AG09319 (cell line): Measurements from ENCODE around the gene TRAF2.

Experiments used
- DNase-seq: peaks from one replicate; pipeline ENCODE4 v3.0.0-alpha.2; 2010; ENCODE audit warnings: low read depth; ENCODE audit errors: extremely low read depth
- TF ChIP-seq, protein P1 (sequence below): IDR thresholded peaks from 2 replicates; pipeline ENCODE4 v1.5.1; 2011; ENCODE audit warnings: low read depth, mild to moderate bottlenecking, inconsistent platforms, low read length, moderate library complexity

Gene TRAF2

DNA sequence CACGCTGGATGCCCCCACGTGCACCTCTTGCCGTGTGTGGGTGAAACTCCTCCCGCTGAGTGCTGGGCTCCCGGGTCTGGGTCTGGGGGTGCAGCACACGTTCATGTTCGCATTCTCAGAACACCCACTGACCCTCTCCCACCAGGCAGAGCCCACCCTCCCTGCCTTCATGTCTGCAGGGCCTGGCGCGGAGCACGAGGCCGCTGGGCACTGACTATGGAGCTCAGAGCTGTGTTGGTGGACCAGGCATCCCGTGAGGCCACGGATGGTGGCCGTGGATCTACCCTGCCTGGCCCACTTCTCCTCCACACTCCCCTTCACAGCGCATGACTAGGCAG lies 74.6 kb downstream of the TRAF2 start:
- DNase-seq: no peak

DNA sequence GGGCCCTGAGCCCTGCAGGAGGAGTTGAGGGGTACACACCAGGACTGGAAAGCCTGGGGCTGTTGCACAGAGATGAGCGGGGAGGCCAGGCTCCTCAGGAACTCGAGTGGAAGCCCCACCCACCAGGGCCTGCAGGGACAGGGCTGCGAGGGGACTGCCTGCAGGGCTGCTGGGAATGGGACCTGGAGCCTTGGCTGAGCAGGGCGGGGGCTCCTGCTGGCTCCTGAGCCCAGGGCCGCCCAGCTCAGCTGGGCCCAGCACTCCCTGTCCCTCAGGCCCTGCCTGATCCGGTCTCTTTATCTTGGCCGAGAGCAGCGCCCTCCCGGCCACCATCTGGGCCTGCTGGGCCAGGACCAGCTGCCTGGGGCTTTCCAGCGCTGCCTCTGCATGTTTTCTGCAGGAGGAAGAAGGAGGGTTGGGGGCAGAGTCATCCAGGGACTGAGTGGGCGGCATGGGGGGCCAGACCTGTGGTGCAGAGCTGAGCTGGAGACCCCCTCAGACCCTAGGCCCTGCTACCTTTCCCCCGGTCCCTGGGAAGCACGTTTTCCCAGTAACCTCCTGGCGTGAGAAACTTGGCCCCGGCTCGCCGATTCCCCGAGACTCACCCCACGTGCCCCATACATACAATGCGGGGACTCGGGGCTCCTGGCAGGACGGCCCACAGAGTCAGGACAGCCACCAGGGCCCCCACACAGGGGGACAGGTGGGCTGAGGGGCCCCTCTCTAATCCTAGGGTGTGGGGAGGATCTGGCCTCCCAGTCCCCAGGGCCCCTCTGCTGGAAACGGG lies 75.2 kb downstream of the TRAF2 start:
- DNase-seq: no peak

More for the DNA sequence above, 74.6 kb downstream of the TRAF2 start:
- TF ChIP-seq, protein P1, sequence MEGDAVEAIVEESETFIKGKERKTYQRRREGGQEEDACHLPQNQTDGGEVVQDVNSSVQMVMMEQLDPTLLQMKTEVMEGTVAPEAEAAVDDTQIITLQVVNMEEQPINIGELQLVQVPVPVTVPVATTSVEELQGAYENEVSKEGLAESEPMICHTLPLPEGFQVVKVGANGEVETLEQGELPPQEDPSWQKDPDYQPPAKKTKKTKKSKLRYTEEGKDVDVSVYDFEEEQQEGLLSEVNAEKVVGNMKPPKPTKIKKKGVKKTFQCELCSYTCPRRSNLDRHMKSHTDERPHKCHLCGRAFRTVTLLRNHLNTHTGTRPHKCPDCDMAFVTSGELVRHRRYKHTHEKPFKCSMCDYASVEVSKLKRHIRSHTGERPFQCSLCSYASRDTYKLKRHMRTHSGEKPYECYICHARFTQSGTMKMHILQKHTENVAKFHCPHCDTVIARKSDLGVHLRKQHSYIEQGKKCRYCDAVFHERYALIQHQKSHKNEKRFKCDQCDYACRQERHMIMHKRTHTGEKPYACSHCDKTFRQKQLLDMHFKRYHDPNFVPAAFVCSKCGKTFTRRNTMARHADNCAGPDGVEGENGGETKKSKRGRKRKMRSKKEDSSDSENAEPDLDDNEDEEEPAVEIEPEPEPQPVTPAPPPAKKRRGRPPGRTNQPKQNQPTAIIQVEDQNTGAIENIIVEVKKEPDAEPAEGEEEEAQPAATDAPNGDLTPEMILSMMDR: no peak

DNA sequence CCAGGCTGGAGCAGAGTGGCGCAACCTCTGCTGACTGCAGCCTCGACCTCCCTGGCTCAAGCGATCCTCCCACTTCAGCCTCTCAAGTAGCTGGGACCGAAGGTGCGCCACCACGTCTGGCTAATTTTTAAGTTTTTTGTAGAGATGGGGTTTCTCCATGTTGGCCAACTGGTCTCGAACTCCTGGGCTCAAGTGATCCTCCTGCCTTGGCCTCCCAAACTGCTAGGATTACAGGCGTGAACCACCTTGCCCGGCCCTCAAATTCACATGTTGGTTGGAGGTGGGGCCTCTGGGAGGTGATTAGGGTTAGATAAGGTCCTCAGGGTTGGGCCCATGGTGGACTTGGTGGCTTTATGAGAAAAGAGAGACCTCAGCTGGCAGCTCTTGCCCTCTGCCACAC lies 75.8 kb downstream of the TRAF2 start:
- TF ChIP-seq, protein P1: no peak
- no peak for DNase-seq

More for the DNA sequence above, 75.2 kb downstream of the TRAF2 start:
- TF ChIP-seq, protein P1: no peak

DNA sequence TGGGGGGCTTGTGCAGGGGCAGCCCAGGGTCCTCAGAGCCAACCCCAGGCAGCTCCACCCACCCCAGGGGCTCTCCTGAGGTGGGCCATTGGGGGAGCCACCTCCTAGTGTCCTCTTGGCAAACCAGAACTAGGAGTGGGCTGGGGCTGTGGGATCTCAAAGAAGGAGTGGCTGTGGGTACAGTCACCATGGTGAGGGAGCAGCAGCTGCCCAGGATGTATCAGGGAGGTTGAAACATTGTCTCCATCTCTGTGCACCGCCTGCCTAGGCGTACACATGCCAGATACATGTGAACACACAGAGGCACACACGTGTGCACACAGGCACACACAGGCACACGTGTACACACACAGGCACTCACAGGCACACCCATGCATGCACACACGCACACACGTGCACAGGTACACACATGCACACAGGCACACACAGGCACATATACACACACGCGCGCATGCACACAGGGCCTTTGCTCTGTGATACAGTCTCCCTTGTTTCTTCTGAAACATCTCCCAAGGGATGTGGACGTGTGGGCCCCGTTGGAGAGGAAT lies 76.5 kb downstream of the TRAF2 start:
- TF ChIP-seq, protein P1: no peak
- DNase-seq: no peak

DNA sequence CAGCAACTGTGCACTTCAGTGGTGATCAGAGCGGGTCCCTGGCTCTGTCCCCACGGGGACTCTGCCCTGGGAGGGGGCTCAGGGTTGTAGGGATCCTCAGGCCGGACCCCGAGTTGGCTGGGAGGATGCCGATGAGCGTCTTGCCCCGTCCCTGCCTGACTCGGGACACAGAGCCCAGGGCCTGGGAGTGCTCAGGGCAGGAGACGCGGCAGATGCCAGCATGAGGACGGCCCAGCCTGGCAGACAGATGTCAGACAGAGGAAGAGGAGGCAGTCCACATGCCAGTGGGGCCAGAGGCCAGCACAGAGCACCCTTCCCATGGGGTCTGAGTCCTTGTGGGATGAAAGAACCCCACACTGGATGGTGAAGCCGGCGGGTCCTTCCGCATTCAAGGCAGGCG lies 77.0 kb downstream of the TRAF2 start:
- TF ChIP-seq, protein P1: no peak
- DNase-seq: no peak

DNA sequence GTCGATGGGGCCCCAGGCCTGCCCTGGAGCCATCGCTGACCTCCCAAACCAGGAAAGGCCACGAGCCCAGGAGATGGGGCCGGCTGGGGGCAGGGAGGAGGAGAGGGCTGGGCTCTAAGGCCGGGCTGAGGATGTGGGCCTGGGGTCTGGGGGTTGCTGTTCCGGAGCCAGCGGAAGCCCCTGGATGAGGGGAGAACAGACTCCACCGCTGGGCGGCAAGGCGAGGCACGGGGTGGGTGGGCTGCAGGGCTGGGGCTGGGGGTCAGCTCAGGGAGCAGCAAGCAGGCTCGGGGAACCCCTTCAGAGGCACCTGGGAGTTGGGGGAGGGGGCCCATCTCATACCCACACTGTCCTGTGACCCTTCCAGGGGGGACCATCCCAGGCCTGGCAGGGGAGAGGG lies 77.4 kb downstream of the TRAF2 start:
- TF ChIP-seq, protein P1: no peak

DNA sequence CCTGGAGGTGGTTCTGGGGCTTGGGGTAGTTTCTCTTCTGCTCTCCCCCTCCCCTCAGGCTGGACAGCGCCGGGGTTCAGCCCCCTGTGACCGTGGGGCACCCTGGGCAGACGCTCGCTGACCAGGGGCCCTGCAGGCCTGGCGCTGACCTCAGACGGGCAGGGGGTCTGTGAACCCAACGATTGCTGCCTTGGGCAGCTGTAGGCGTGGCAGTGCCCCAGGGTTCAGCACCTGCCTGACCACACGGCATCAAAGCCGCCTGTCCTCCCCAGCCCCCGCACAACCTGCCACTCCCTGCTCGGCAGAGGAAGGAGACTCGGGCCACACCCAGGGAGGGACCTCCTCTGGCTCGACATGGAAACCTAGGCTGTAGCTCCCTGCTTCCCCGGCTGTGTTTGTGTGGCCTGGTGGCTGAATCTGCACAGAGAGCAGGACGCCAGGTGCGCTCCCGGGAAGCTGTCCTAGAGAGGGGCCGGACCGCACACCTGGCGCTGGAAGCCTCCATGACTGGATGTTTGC lies 77.9 kb downstream of the TRAF2 start:
- DNase-seq: no peak
- TF ChIP-seq, protein P1: no peak

More for the DNA sequence above, 77.4 kb downstream of the TRAF2 start:
- DNase-seq: no peak
